K562 (cell line): Measurements from ENCODE around the gene PRDM4. TPM values are rescaled to one million over a fixed set of nuclear protein-coding genes. Genes with fewer than 3 reads are reported as not detected.

Source experiments
- ATAC-seq: fragments of 200-7000 bp; cut with Tn5 transposase; 3 replicates; pipeline ENCODE4 v1.9.1; 2020; ENCODE audit warnings: moderate library complexity
- BruUV-seq: library from RNA; stranded (reverse); fragments of 400-500 nt; replicated peaks from 2 replicates; lab custom pipeline; 2021; lab: Mats Ljungman, UMichigan
- CTCF ChIA-PET: fragments of 300-600 bp; formaldehyde crosslinking; extraction: SDS; loops from one replicate; lab custom pipeline; 2021; ENCODE audit warnings: low intra/inter-chr PET ratio; lab: Yijun Ruan, JAX
- POLR2A ChIA-PET: fragments of 300-600, 350-650 bp; sonication (Branson Sonifier 250); formaldehyde crosslinking; extraction: SDS; loops from one replicate; lab custom pipeline; 2021; ENCODE audit warnings: antibody characterized with exemption, inconsistent platforms; lab: Yijun Ruan, JAX
- DNase-seq, 4 experiments: peaks; one replicate each; pipeline versions ENCODE4 v3.0.0 to v3.0.0-alpha.2; 2011 to 2018; ENCODE audit warnings: low spot score in 3 of 4, mixed read lengths in 3 of 4; ENCODE audit errors: extremely low read depth in 1 of 4
- FAIRE-seq: peaks from 2 replicates; lab custom pipeline; 2011; peaks lifted over from hg19 to GRCh38; lab: Jason Lieb, UNC
- H2AFZ ChIP-seq: 2 replicates; pipeline ENCODE4 v1.6.0; 2011; ENCODE audit warnings: low read depth, low read length, control low read depth, inconsistent platforms
- H3K27ac ChIP-seq: fragments of 200-600 bp; 3 replicates; pipeline ENCODE4 v1.8.0; 2011; ENCODE audit warnings: low read depth, mild to moderate bottlenecking, control low read depth, inconsistent platforms, low read length, moderate library complexity, mixed read lengths; ENCODE audit errors: extremely low read depth
- H3K27me3 ChIP-seq, 2 experiments: fragments of 300-600 bp in 1 of 2; 2 replicates in 1 of 2; 3 replicates in 1 of 2; pipeline versions ENCODE4 v1.6.0 to v1.8.0; 2011; ENCODE audit warnings: inconsistent platforms in 2 of 2, low read length in 2 of 2, mild to moderate bottlenecking in 1 of 2, mixed read lengths in 1 of 2, moderate library complexity in 1 of 2; ENCODE audit not compliant: control insufficient read depth in 2 of 2, insufficient read depth in 2 of 2
- H3K36me3 ChIP-seq: fragments of 300-600 bp; 3 replicates; pipeline ENCODE4 v1.8.0; 2011; ENCODE audit warnings: mild to moderate bottlenecking, low read length, inconsistent platforms; ENCODE audit not compliant: control insufficient read depth, insufficient read depth
- H3K4me1 ChIP-seq, 2 experiments: fragments of 200-600 bp in 1 of 2; replicated peaks in 1 of 2; 2 replicates in 1 of 2; 3 replicates in 1 of 2; pipeline versions ENCODE4 v1.5.1 to v1.8.0; 2011; ENCODE audit warnings: inconsistent platforms in 2 of 2, low read length in 2 of 2, mild to moderate bottlenecking in 1 of 2, mixed read lengths in 1 of 2, moderate library complexity in 1 of 2; ENCODE audit not compliant: control insufficient read depth in 2 of 2, insufficient read depth in 2 of 2
- H3K4me2 ChIP-seq: 2 replicates; pipeline ENCODE4 v1.6.1; 2011; ENCODE audit warnings: low read length, control low read depth, inconsistent platforms, mixed read lengths; ENCODE audit not compliant: insufficient read depth
- H3K4me3 ChIP-seq: fragments of 200-600 bp; sonication (generic), shearing (Covaris generic); 2 replicates; pipeline ENCODE4 v1.5.1; 2016; ENCODE audit warnings: control low read depth, inconsistent platforms
- H3K79me2 ChIP-seq: fragments of 200-600 bp; 3 replicates; pipeline ENCODE4 v1.8.0; 2011; ENCODE audit warnings: low read length, inconsistent platforms; ENCODE audit not compliant: control insufficient read depth, insufficient read depth
- H3K9ac ChIP-seq, 2 experiments: 2 replicates each; pipeline versions ENCODE4 v1.6.0 to v1.6.1; 2011; ENCODE audit warnings: low read depth in 2 of 2, low read length in 2 of 2, control low read depth in 1 of 2, inconsistent platforms in 1 of 2, mild to moderate bottlenecking in 1 of 2, mixed read lengths in 1 of 2; ENCODE audit not compliant: insufficient read depth in 1 of 2
- H3K9me1 ChIP-seq: one replicate; pipeline ENCODE4 v1.6.0; 2011; ENCODE audit warnings: inconsistent platforms, mild to moderate bottlenecking, low read length, moderate library complexity; ENCODE audit not compliant: control insufficient read depth, insufficient read depth
- H3K9me3 ChIP-seq: replicated peaks from 2 replicates; pipeline ENCODE4 v1.5.1; 2011; ENCODE audit warnings: low read depth, low read length, inconsistent platforms; ENCODE audit not compliant: control insufficient read depth, insufficient read depth
- H4K20me1 ChIP-seq: replicated peaks from 2 replicates; pipeline ENCODE4 v1.6.1; 2011; ENCODE audit warnings: low read length, inconsistent platforms, mixed read lengths; ENCODE audit not compliant: control insufficient read depth, insufficient read depth
- ARNT ChIP-seq, 2 experiments: fragments of 450-650 bp; IDR thresholded peaks; 2 replicates each; pipeline ENCODE4 v1.6.1; 2016; ENCODE audit warnings: mild to moderate bottlenecking in 1 of 2
- CREBBP ChIP-seq: IDR thresholded peaks from one replicate; pipeline ENCODE4 v1.6.1; 2012; ENCODE audit warnings: low read depth, mild to moderate bottlenecking, control low read depth, inconsistent platforms, low read length
- GABPA ChIP-seq: fragments of 200-800 bp; sonication (Bioruptor generic); conservative IDR thresholded peaks from 2 replicates; pipeline ENCODE4 v1.6.1; 2016; ENCODE audit warnings: low read depth, missing genetic modification characterization, missing compliant biosample characterization
- HDAC8 ChIP-seq: fragments of 450-650 bp; IDR thresholded peaks from 2 replicates; pipeline ENCODE4 v1.6.1; 2016; ENCODE audit warnings: mild to moderate bottlenecking, missing genetic modification characterization, moderate library complexity, missing compliant biosample characterization
- NFE2 ChIP-seq: IDR thresholded peaks from 2 replicates; pipeline ENCODE4 v1.6.1; 2014; ENCODE audit warnings: antibody characterized with exemption, low read depth
- PHB ChIP-seq: fragments of 250-450 bp; sonication (Bioruptor Pico); IDR thresholded peaks from 2 replicates; pipeline ENCODE4 v1.5.0; 2021
- WHSC1 ChIP-seq: IDR thresholded peaks from one replicate; pipeline ENCODE4 v1.6.1; 2012; ENCODE audit warnings: low read length, control low read depth, inconsistent platforms
- ZBTB26 ChIP-seq: fragments of 450-650 bp; formaldehyde crosslinking; IDR thresholded peaks from 2 replicates; pipeline ENCODE4 v1.4.0; 2022; ENCODE audit warnings: missing genetic modification characterization
- ZNF512 ChIP-seq: IDR thresholded peaks from 2 replicates; pipeline ENCODE4 v1.6.1; 2016; ENCODE audit warnings: missing genetic modification characterization, missing compliant biosample characterization
- WGBS: fragments of 100-300 bp; shearing (Covaris generic); methylation state at CpG from one replicate; pipeline ENCODE4 v1.1.6; 2016; ENCODE audit warnings: low coverage, mixed read lengths; ENCODE audit not compliant: insufficient coverage; ENCODE audit errors: missing lambda C conversion rate; 5-methylcytosine and 5-hydroxymethylcytosine counted together
- in situ Hi-C: fragments of 300-500 bp; cut with MboI; formaldehyde crosslinking; loops from 4 replicates; pipeline ENCODE4 v1.15.0; 2018; ENCODE audit warnings: inconsistent platforms, mixed read lengths
- intact Hi-C: fragments of 100-400 bp; cut with micrococcal nuclease; formaldehyde crosslinking; loops from 2 replicates; pipeline ENCODE4 v1.14.2; 2022
- polyA plus RNA-seq, 8 experiments: library from polyadenylated mRNA; depleted of rRNA in 4 of 8; stranded (reverse) in 5 of 8; unstranded in 3 of 8; fragments of >200 nt; fragmentation: Nextera tagmentation in 2 of 8; fragmentation: Illumina TruSeq in 1 of 8; extraction: Ambion mirVana in 2 of 8; extraction: Trizol in 1 of 8; gene quantifications; 2 replicates each; pipeline versions ENCODE4 v1.2.1 to v1.2.3, GENCODE V29; 2011 to 2014; ENCODE audit warnings: inconsistent platforms in 1 of 8, missing spikeins in 1 of 8
- total RNA-seq, 7 experiments: library from RNA; depleted of rRNA in 6 of 7; stranded (reverse); fragments of >200 nt in 6 of 7; fragmentation: Illumina TruSeq in 2 of 7; extraction: Trizol in 2 of 7; gene quantifications; 2 replicates each; pipeline versions ENCODE4 v1.2.1 to v1.2.3, GENCODE V29; 2011 to 2021; ENCODE audit warnings: low replicate concordance in 1 of 7
- TF ChIP-seq, protein P1 (sequence below): sonication (generic); formaldehyde crosslinking; IDR thresholded peaks from 2 replicates; pipeline ENCODE4 v1.8.1; 2022; ENCODE audit warnings: missing genetic modification reagents

PRDM4 gene
- total and polyA plus RNA-seq, 9 of the 15 experiments (the other 6 are each of a cell fraction or from before 2014, with no cell fraction given), result 5.9 to 26.0 (median 20.0) TPM

GRCh38 chr12:107778383-107779025 is 17.6 kb upstream of the PRDM4 start:
- Histone ChIP-seq H3K4me2 (no peak overlapping the region), H3K9me3 (no peaks in the 10 kb centered on the region), H4K20me1 (no peaks in the 10 kb centered on the region), H3K9ac (no peak overlapping the region), H3K9me1 (no peaks in the 10 kb centered on the region), H3K4me1 (peaks cover 0 to 4% of the 10 kb centered on the region in 2 experiments; a peak in 1 of 5 replicates), H3K79me2 (no peaks in the 10 kb centered on the region), H3K4me3 (no peak overlapping the region), H3K36me3 (no peaks in the 10 kb centered on the region), H3K27me3 (peaks cover 23 to 38% of the 10 kb centered on the region in 2 experiments), H2AFZ (no peak overlapping the region), H3K27ac (no peak overlapping the region)
- POLR2A ChIA-PET, result no interaction called here
- CTCF ChIA-PET, result interaction anchor here (0.6 kb wide), 1 partner anchor 100 kb away, joined by 3 read pairs; no protein-coding TSS in a partner anchor
- in situ Hi-C loops, result no loop called here
- BruUV-seq, result no TSS peak
- ATAC-seq (no peak), DNase-seq (no peak), FAIRE-seq (no peak)
- intact Hi-C loops, result no loop called here
- TF ChIP-seq ZNF512 (no peak), WHSC1 (no peak), PHB (CRISPR knock-in tag) (no peak)
- WGBS, result under 1% methylated on average over 11 of the region's 11 CpGs

- no peaks in the 10 kb centered on the region for H3K9me1 ChIP-seq
- H2AFZ ChIP-seq, result no peak overlapping the region
- no peak overlapping the region for H3K9ac ChIP-seq
- CTCF ChIA-PET, result no interaction called here
- POLR2A ChIA-PET, result no interaction called here
- in situ Hi-C loops, result no loop called here
- FAIRE-seq (no peak), ATAC-seq (no peak), DNase-seq (no peak)
- no peak overlapping the region for H3K4me2 ChIP-seq
- intact Hi-C loops, result no loop called here
- no peak overlapping the region for H3K4me3 ChIP-seq
- H4K20me1 ChIP-seq, result no peaks in the 10 kb centered on the region
- H3K27ac ChIP-seq, result no peak overlapping the region
- H3K36me3 ChIP-seq, result no peaks in the 10 kb centered on the region
- peaks cover 25 to 36% of the 10 kb centered on the region in 2 experiments for H3K27me3 ChIP-seq
- 0% methylated on average over 6 of the region's 6 CpGs for WGBS
- H3K4me1 ChIP-seq, result peaks cover 0 to 4% of the 10 kb centered on the region in 2 experiments; a peak in 1 of 5 replicates
- H3K79me2 ChIP-seq, result no peaks in the 10 kb centered on the region
- BruUV-seq, result no TSS peak
- H3K9me3 ChIP-seq, result no peaks in the 10 kb centered on the region
- TF ChIP-seq HDAC8 (tag) (no peak), GABPA (no peak), CREBBP (no peak), ZBTB26 (CRISPR knock-in tag) (no peak), NFE2 (no peak), ARNT (IDR thresholded peaks at IDR 0.05) (no peak)
- TF ChIP-seq, protein P1, sequence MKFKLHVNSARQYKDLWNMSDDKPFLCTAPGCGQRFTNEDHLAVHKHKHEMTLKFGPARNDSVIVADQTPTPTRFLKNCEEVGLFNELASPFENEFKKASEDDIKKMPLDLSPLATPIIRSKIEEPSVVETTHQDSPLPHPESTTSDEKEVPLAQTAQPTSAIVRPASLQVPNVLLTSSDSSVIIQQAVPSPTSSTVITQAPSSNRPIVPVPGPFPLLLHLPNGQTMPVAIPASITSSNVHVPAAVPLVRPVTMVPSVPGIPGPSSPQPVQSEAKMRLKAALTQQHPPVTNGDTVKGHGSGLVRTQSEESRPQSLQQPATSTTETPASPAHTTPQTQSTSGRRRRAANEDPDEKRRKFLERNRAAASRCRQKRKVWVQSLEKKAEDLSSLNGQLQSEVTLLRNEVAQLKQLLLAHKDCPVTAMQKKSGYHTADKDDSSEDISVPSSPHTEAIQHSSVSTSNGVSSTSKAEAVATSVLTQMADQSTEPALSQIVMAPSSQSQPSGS (CRISPR knock-in tag), result no peak
Measured at GRCh38 chr12:107776171-107776570, 15.2 kb upstream of the PRDM4 start.
